Hepatocyte (in vitro differentiated cells): Measurements from ENCODE around the gene PRAMEF2. TPM values are rescaled to one million over a fixed set of nuclear protein-coding genes. Genes with fewer than 3 reads are reported as not detected.
"Not testable (repeated sequence)": the region's sequence is repeated elsewhere in the genome, so short reads cannot be mapped to it uniquely, and the experiment has no call there.

Experiments
- DNase-seq: peaks from one replicate; pipeline ENCODE4 v3.0.0-alpha.2; 2016; ENCODE audit warnings: low spot score
- H2AFZ ChIP-seq: fragments of 200-600 bp; sonication (generic); 2 replicates; pipeline ENCODE4 v1.6.0; 2016; ENCODE audit warnings: antibody characterized with exemption, mild to moderate bottlenecking
- H3K27ac ChIP-seq: fragments of 200-600 bp; sonication (generic); 2 replicates; pipeline ENCODE4 v1.5.1; 2016; ENCODE audit warnings: mild to moderate bottlenecking
- H3K27me3 ChIP-seq: fragments of 200-600 bp; sonication (generic); 2 replicates; pipeline ENCODE4 v1.6.1; 2016
- H3K36me3 ChIP-seq: fragments of 200-600 bp; sonication (generic); replicated peaks from 2 replicates; pipeline ENCODE4 v1.5.1; 2016; ENCODE audit warnings: low read depth; ENCODE audit not compliant: insufficient read depth
- H3K4me1 ChIP-seq: fragments of 200-600 bp; sonication (generic); 2 replicates; pipeline ENCODE4 v1.5.1; 2016; ENCODE audit warnings: mild to moderate bottlenecking, moderate library complexity; ENCODE audit not compliant: insufficient read depth
- H3K4me2 ChIP-seq: fragments of 200-600 bp; sonication (generic); 2 replicates; pipeline ENCODE4 v1.6.0; 2016
- H3K4me3 ChIP-seq: fragments of 200-600 bp; sonication (generic); 2 replicates; pipeline ENCODE4 v1.5.1; 2016; ENCODE audit warnings: mild to moderate bottlenecking
- H3K79me2 ChIP-seq: fragments of 200-600 bp; sonication (generic); 2 replicates; pipeline ENCODE4 v1.6.0; 2017; ENCODE audit warnings: mild to moderate bottlenecking
- H3K9me2 ChIP-seq: fragments of 200-600 bp; sonication (generic); replicated peaks from 2 replicates; pipeline ENCODE4 v1.6.0; 2017; ENCODE audit warnings: mild to moderate bottlenecking; ENCODE audit not compliant: insufficient read depth
- H3K9me3 ChIP-seq: fragments of 200-600 bp; sonication (generic); 2 replicates; pipeline ENCODE4 v1.5.1; 2016; ENCODE audit warnings: low read depth, mild to moderate bottlenecking
- H4K20me1 ChIP-seq: fragments of 200-600 bp; sonication (generic); 2 replicates; pipeline ENCODE4 v1.6.0; 2016; ENCODE audit warnings: mild to moderate bottlenecking; ENCODE audit not compliant: insufficient read depth, poor library complexity, severe bottlenecking
- CTCF ChIP-seq: fragments of 200-600 bp; sonication (generic); IDR thresholded peaks from 2 replicates; pipeline ENCODE4 v1.5.1; 2016; ENCODE audit warnings: antibody characterized with exemption, mild to moderate bottlenecking; ENCODE audit not compliant: poor library complexity
- EZH2 ChIP-seq: fragments of 200-600 bp; sonication (generic); IDR thresholded peaks from 2 replicates; pipeline ENCODE4 v1.6.1; 2016; ENCODE audit warnings: antibody characterized with exemption, mild to moderate bottlenecking, borderline replicate concordance
- EZH2phosphoT487 ChIP-seq: fragments of 200-600 bp; sonication (generic); IDR thresholded peaks from one replicate; pipeline ENCODE4 v1.6.1; 2018; ENCODE audit warnings: antibody characterized with exemption, mild to moderate bottlenecking, low read depth, moderate library complexity; ENCODE audit not compliant: unreplicated experiment, severe bottlenecking
- WGBS: methylation state at CpG from one replicate; pipeline ENCODE4 v1.1.6; 2016; ENCODE audit warnings: low lambda C conversion rate; ENCODE audit errors: missing lambda C conversion rate; 5-methylcytosine and 5-hydroxymethylcytosine counted together
- polyA plus RNA-seq: library from polyadenylated mRNA; unstranded; fragments of >200 nt; fragmentation: Nextera tagmentation; extraction: Ambion mirVana; gene quantifications from 2 replicates; pipeline ENCODE4 v1.2.1, GENCODE V29; 2016
- total RNA-seq: library from RNA; depleted of rRNA; stranded (reverse); fragments of >200 nt; gene quantifications from 2 replicates; pipeline ENCODE4 v1.2.3, GENCODE V29; 2014

Gene PRAMEF2
- total and polyA plus RNA-seq, 2 experiments from 2014 or later: not detected

- not testable (repeated sequence) for H3K9me3 ChIP-seq
Observed at GRCh38 chr1:12833251-12833650, 23.6 kb upstream of the PRAMEF2 start.

GRCh38 chr1:12848620-12849019 lies 8.3 kb upstream of the PRAMEF2 start, which contains the start of gene HNRNPCL1:
HNRNPCL1 (minus strand) TSS chr1:12848720; CDS start chr1:12848289, 431 bp downstream.
- 75% methylated on average over 7 of the region's 7 CpGs for WGBS
- H3K9me3 ChIP-seq, H3K27ac ChIP-seq, H3K36me3 ChIP-seq, H3K27me3 ChIP-seq, H4K20me1 ChIP-seq, H3K4me3 ChIP-seq, H3K9me2 ChIP-seq, H3K4me1 ChIP-seq, DNase-seq, H3K79me2 ChIP-seq, H3K4me2 ChIP-seq, H2AFZ ChIP-seq: not testable (repeated sequence)

More at GRCh38 chr1:12833251-12833650, 23.6 kb upstream of the PRAMEF2 start:
- 66% methylated on average over 2 of the region's 2 CpGs for WGBS
- not testable (repeated sequence) for H3K79me2 ChIP-seq, H2AFZ ChIP-seq, H3K4me2 ChIP-seq, H3K4me1 ChIP-seq, H3K4me3 ChIP-seq, H4K20me1 ChIP-seq, H3K27me3 ChIP-seq, H3K36me3 ChIP-seq, H3K9me2 ChIP-seq, DNase-seq, H3K27ac ChIP-seq

- Histone ChIP-seq H3K4me1 (no peaks in the 10 kb centered on the region), H3K4me2 (no peak overlapping the region), H3K9me3 (no peaks in the 10 kb centered on the region), H4K20me1 (no peaks in the 10 kb centered on the region), H3K4me3 (no peak overlapping the region), H3K79me2 (no peaks in the 10 kb centered on the region), H3K27ac (no peak overlapping the region), H2AFZ (no peak overlapping the region), H3K27me3 (no peaks in the 10 kb centered on the region), H3K36me3 (no peaks in the 10 kb centered on the region), H3K9me2 (no peaks in the 10 kb centered on the region)
- TF ChIP-seq EZH2: no peak
- TF ChIP-seq CTCF: no peak
- no peak for TF ChIP-seq EZH2phosphoT487
- DNase-seq: no peak
- 56% methylated on average over 4 of the region's 4 CpGs for WGBS
Observed at GRCh38 chr1:12851779-12852178, 5.1 kb upstream of the PRAMEF2 start.

GRCh38 chr1:12863131-12863880 lies 6.4 kb downstream of the PRAMEF2 start:
- H3K9me3 ChIP-seq, H3K36me3 ChIP-seq, H2AFZ ChIP-seq, H3K9me2 ChIP-seq, H3K27ac ChIP-seq, H4K20me1 ChIP-seq, H3K27me3 ChIP-seq, H3K79me2 ChIP-seq, H3K4me2 ChIP-seq, DNase-seq, H3K4me3 ChIP-seq, H3K4me1 ChIP-seq: not testable (repeated sequence)
- 86% methylated on average over 3 of the region's 7 CpGs for WGBS

GRCh38 chr1:12878453-12878852 lies 21.6 kb downstream of the PRAMEF2 start:
- H4K20me1 ChIP-seq, H2AFZ ChIP-seq, DNase-seq, H3K9me2 ChIP-seq, H3K4me3 ChIP-seq, H3K27me3 ChIP-seq, H3K36me3 ChIP-seq, H3K27ac ChIP-seq, H3K79me2 ChIP-seq, H3K4me2 ChIP-seq, H3K9me3 ChIP-seq, H3K4me1 ChIP-seq: not testable (repeated sequence)
- WGBS: 61% methylated on average over 4 of the region's 4 CpGs

- H3K79me2 ChIP-seq, H3K27me3 ChIP-seq, H3K9me3 ChIP-seq, H3K9me2 ChIP-seq, H3K4me3 ChIP-seq, DNase-seq, H4K20me1 ChIP-seq, H3K4me1 ChIP-seq, H3K27ac ChIP-seq, H2AFZ ChIP-seq, H3K36me3 ChIP-seq, H3K4me2 ChIP-seq: not testable (repeated sequence)
- 50% methylated on average over 3 of the region's 3 CpGs for WGBS
Observed at GRCh38 chr1:12886101-12886500, 29.2 kb downstream of the PRAMEF2 start, which contains the start of gene PRAMEF4. PRAMEF4 (minus strand) TSS chr1:12886201; CDS start chr1:12883394, 2,807 bp downstream.

GRCh38 chr1:12898170-12898569 lies 41.3 kb downstream of the PRAMEF2 start, which contains the start of gene PRAMEF10:
PRAMEF10 (minus strand) TSS chr1:12898270; CDS start chr1:12895847, 2,423 bp downstream.
- H3K4me2 ChIP-seq, H3K79me2 ChIP-seq, H2AFZ ChIP-seq, H3K27me3 ChIP-seq, H3K4me1 ChIP-seq, H3K4me3 ChIP-seq, H3K9me2 ChIP-seq, H3K36me3 ChIP-seq, H3K9me3 ChIP-seq, DNase-seq, H3K27ac ChIP-seq, H4K20me1 ChIP-seq: not testable (repeated sequence)
- WGBS: 33% methylated on average over 1 of the region's 1 CpG

GRCh38 chr1:12899186-12899585 lies 42.3 kb downstream of the PRAMEF2 start:
- H4K20me1 ChIP-seq, H2AFZ ChIP-seq, H3K4me2 ChIP-seq, H3K27me3 ChIP-seq, H3K36me3 ChIP-seq, H3K9me3 ChIP-seq, H3K4me1 ChIP-seq, DNase-seq, H3K79me2 ChIP-seq, H3K9me2 ChIP-seq, H3K4me3 ChIP-seq, H3K27ac ChIP-seq: not testable (repeated sequence)
